ENCODE data around the gene CARMIL1.

CARMIL1 gene

GRCh38 chr6:25525078-25525477 lies 245.9 kb downstream of the CARMIL1 start:
- no peaks in the 10 kb centered on the region for H3K9me3 ChIP-seq (ENCODE audit: control insufficient read depth, low read length)
- no peak overlapping the region for H3K9ac ChIP-seq
- H3K79me2 ChIP-seq: no peaks in the 10 kb centered on the region
- H3K27ac ChIP-seq: no peak overlapping the region
- no peak overlapping the region for H3K4me3 ChIP-seq (ENCODE audit: low read depth, low read length)
- TF ChIP-seq CTCF (IDR thresholded peaks at IDR 0.05): no peak
- H3K36me3 ChIP-seq (ENCODE audit: control insufficient read depth, insufficient read depth, low read length): no peaks in the 10 kb centered on the region
- H3K4me1 ChIP-seq: no peaks in the 10 kb centered on the region
- no peak overlapping the region for H2AFZ ChIP-seq
- no peak overlapping the region for H3K4me2 ChIP-seq (ENCODE audit: low read length)
- H3K27me3 ChIP-seq (ENCODE audit: control insufficient read depth, insufficient read depth, low read length): no peaks in the 10 kb centered on the region

- Histone ChIP-seq H3K4me1 (no peaks in the 10 kb centered on the region), H3K9me3 (ENCODE audit: control insufficient read depth, low read length) (no peaks in the 10 kb centered on the region), H3K79me2 (no peaks in the 10 kb centered on the region), H3K27ac (no peak overlapping the region), H3K4me3 (ENCODE audit: low read depth, low read length) (no peak overlapping the region), H3K36me3 (ENCODE audit: control insufficient read depth, insufficient read depth, low read length) (no peaks in the 10 kb centered on the region), H3K27me3 (ENCODE audit: control insufficient read depth, insufficient read depth, low read length) (no peaks in the 10 kb centered on the region), H3K4me2 (ENCODE audit: low read length) (no peak overlapping the region), H2AFZ (no peak overlapping the region), H3K9ac (no peak overlapping the region)
- no peak for TF ChIP-seq CTCF (IDR thresholded peaks at IDR 0.05)
Observed at GRCh38 chr6:25534942-25535631, 255.9 kb downstream of the CARMIL1 start.

- no peak overlapping the region for H3K27ac ChIP-seq
- no peak overlapping the region for H3K4me3 ChIP-seq (ENCODE audit: low read depth, low read length)
- no peak overlapping the region for H3K4me2 ChIP-seq (ENCODE audit: low read length)
- H3K9me3 ChIP-seq (ENCODE audit: control insufficient read depth, low read length): no peaks in the 10 kb centered on the region
- no peaks in the 10 kb centered on the region for H3K27me3 ChIP-seq (ENCODE audit: control insufficient read depth, insufficient read depth, low read length)
- no peak for TF ChIP-seq CTCF (IDR thresholded peaks at IDR 0.05)
- H2AFZ ChIP-seq: no peak overlapping the region
- no peaks in the 10 kb centered on the region for H3K4me1 ChIP-seq
- no peaks in the 10 kb centered on the region for H3K36me3 ChIP-seq (ENCODE audit: control insufficient read depth, insufficient read depth, low read length)
- H3K9ac ChIP-seq: no peak overlapping the region
- no peaks in the 10 kb centered on the region for H3K79me2 ChIP-seq
Observed at GRCh38 chr6:25535632-25536225, 256.6 kb downstream of the CARMIL1 start.

GRCh38 chr6:25536781-25537180 lies 257.6 kb downstream of the CARMIL1 start:
- Histone ChIP-seq H3K9me3 (ENCODE audit: control insufficient read depth, low read length) (no peaks in the 10 kb centered on the region), H3K4me1 (no peaks in the 10 kb centered on the region), H3K27me3 (ENCODE audit: control insufficient read depth, insufficient read depth, low read length) (no peaks in the 10 kb centered on the region), H2AFZ (no peak overlapping the region), H3K4me2 (ENCODE audit: low read length) (no peak overlapping the region), H3K79me2 (no peaks in the 10 kb centered on the region), H3K36me3 (ENCODE audit: control insufficient read depth, insufficient read depth, low read length) (no peaks in the 10 kb centered on the region), H3K4me3 (ENCODE audit: low read depth, low read length) (no peak overlapping the region), H3K9ac (no peak overlapping the region), H3K27ac (no peak overlapping the region)
- TF ChIP-seq CTCF (IDR thresholded peaks at IDR 0.05): no peak
